Measurements from ENCODE around the gene DCANP1. TPM values are rescaled to one million over a fixed set of nuclear protein-coding genes. Genes with fewer than 3 reads are reported as not detected.

The DCANP1 gene
- total and polyA plus RNA-seq, 2 donors (not counting 3 experiments of a cell fraction or from before 2014, with no cell fraction given): not detected

DNA sequence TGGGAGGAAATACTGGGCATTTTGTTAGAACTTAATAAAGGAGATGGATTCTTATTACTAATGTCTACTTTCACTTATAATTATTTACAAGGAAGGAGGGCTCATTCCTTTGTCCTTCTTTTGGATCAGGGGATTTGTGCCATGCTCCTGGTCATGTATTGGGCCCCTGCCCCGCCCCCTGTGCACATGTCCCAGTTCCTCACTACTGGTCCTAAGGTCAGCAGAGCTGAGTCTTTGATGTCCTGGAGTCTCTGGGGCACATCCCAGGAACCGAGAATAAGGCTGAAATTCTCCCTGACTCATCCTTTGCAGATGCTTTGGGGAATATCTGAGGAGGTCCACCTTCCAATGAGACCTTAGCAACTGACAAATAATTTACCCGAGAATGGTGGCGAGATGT lies 24.6 kb upstream of the DCANP1 start:
- Histone ChIP-seq H2AFZ (ENCODE audit: low read depth, low read length) (no peak overlapping the region), H3K4me2 (ENCODE audit: insufficient read depth, low read length) (no peak overlapping the region), H3K36me3 (ENCODE audit: control insufficient read depth in 2 of 2, extremely low read depth in 1 of 2, insufficient read depth in 2 of 2, low read length in 2 of 2) (no peaks in the 10 kb centered on the region), H3K4me1 (ENCODE audit: control insufficient read depth, extremely low read depth, insufficient read depth, low read length) (no peaks in the 10 kb centered on the region), H3K9me1 (replicated peaks; ENCODE audit: control insufficient read depth, extremely low read depth, insufficient read depth, low read length) (no peaks in the 10 kb centered on the region), H3K27me3 (ENCODE audit: control insufficient read depth in 2 of 2, insufficient read depth in 2 of 2, low read length in 2 of 2) (peaks cover 33 to 48% of the 10 kb centered on the region in 2 experiments), H3K4me3 (replicated peaks in 1 of 3; ENCODE audit: insufficient read depth in 1 of 3, low read depth in 1 of 3, low read length in 3 of 3) (no peak overlapping the region), H3K9ac (replicated peaks; ENCODE audit: extremely low read depth, insufficient read depth, low read length) (no peak overlapping the region), H4K20me1 (replicated peaks; ENCODE audit: control insufficient read depth, extremely low read depth, insufficient read depth, low read length) (no peaks in the 10 kb centered on the region), H3K27ac (ENCODE audit: insufficient read depth, low read depth, low read length) (no peak overlapping the region), H3K79me2 (ENCODE audit: control insufficient read depth, insufficient read depth, low read length) (no peaks in the 10 kb centered on the region), H3K9me3 (replicated peaks; ENCODE audit: control insufficient read depth, insufficient read depth, low read length) (no peaks in the 10 kb centered on the region)
- BruUV-seq (replicated peaks): no TSS peak
- CTCF ChIA-PET: interaction anchor here (2.6 to 21.5 kb wide), 2 partner anchors 79 to 96 kb away, joined by 11 to 664 read pairs; no protein-coding TSS in a partner anchor
- POLR2A ChIA-PET: no interaction called here
- FAIRE-seq (no peak), DNase-seq (ENCODE audit: low read depth, low spot score) (no peak)
- intact Hi-C loops (cut with micrococcal nuclease) (no loop called here), dilution Hi-C loops (cut with MboI; ENCODE audit: extremely low pct_ligation_motif_present, low sequenced_read_pairs) (loop anchor here (25.0 kb wide), 1 partner anchor 91 kb away; no protein-coding TSS in a partner anchor)
- TF ChIP-seq CTCF (IDR thresholded peaks at IDR 0.05; ENCODE audit: extremely low read depth in 1 of 2, insufficient read depth in 1 of 2, low read depth in 1 of 2, low read length in 2 of 2): no peak
- TF ChIP-seq POLR2A (IDR thresholded peaks at IDR 0.05; ENCODE audit: low read depth, low read length): no peak
- TF ChIP-seq, protein P1, sequence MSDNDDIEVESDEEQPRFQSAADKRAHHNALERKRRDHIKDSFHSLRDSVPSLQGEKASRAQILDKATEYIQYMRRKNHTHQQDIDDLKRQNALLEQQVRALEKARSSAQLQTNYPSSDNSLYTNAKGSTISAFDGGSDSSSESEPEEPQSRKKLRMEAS (IDR thresholded peaks at IDR 0.05; ENCODE audit: insufficient read depth, insufficient read length): no peak
- TF ChIP-seq GATA2 (IDR thresholded peaks at IDR 0.05; ENCODE audit: insufficient read depth, insufficient read length, low read depth, low read length): no peak

- FAIRE-seq (no peak), DNase-seq (ENCODE audit: low read depth, low spot score) (no peak)
- H2AFZ ChIP-seq (ENCODE audit: low read depth, low read length): no peak overlapping the region
- H3K9ac ChIP-seq (replicated peaks; ENCODE audit: extremely low read depth, insufficient read depth, low read length): no peak overlapping the region
- H3K4me2 ChIP-seq (ENCODE audit: insufficient read depth, low read length): no peak overlapping the region
- intact Hi-C loops (cut with micrococcal nuclease) (no loop called here), dilution Hi-C loops (cut with MboI; ENCODE audit: extremely low pct_ligation_motif_present, low sequenced_read_pairs) (loop anchor here (25.0 kb wide), 1 partner anchor 92 kb away; no protein-coding TSS in a partner anchor)
- H4K20me1 ChIP-seq (replicated peaks; ENCODE audit: control insufficient read depth, extremely low read depth, insufficient read depth, low read length): no peaks in the 10 kb centered on the region
- POLR2A ChIA-PET: no interaction called here
- no peaks in the 10 kb centered on the region for H3K79me2 ChIP-seq (ENCODE audit: control insufficient read depth, insufficient read depth, low read length)
- TF ChIP-seq FOS (IDR thresholded peaks at IDR 0.05; ENCODE audit: borderline replicate concordance, insufficient read depth, low read length): no peak
- H3K4me1 ChIP-seq (ENCODE audit: control insufficient read depth, extremely low read depth, insufficient read depth, low read length): peaks cover 3% of the 10 kb centered on the region
- CTCF ChIA-PET: interaction anchor here (0.8 to 21.5 kb wide), 5 partner anchors 12 to 97 kb away, joined by 3 to 664 read pairs (median 9); no protein-coding TSS in a partner anchor
- H3K36me3 ChIP-seq (ENCODE audit: control insufficient read depth in 2 of 2, extremely low read depth in 1 of 2, insufficient read depth in 2 of 2, low read length in 2 of 2): no peaks in the 10 kb centered on the region
- H3K9me1 ChIP-seq (replicated peaks; ENCODE audit: control insufficient read depth, extremely low read depth, insufficient read depth, low read length): no peaks in the 10 kb centered on the region
- peaks cover 43 to 55% of the 10 kb centered on the region in 2 experiments for H3K27me3 ChIP-seq (ENCODE audit: control insufficient read depth in 2 of 2, insufficient read depth in 2 of 2, low read length in 2 of 2)
- no TSS peak for BruUV-seq (replicated peaks)
- H3K4me3 ChIP-seq (replicated peaks in 1 of 3; ENCODE audit: insufficient read depth in 1 of 3, low read depth in 1 of 3, low read length in 3 of 3): no peak overlapping the region
- H3K9me3 ChIP-seq (replicated peaks; ENCODE audit: control insufficient read depth, insufficient read depth, low read length): no peaks in the 10 kb centered on the region
- no peak overlapping the region for H3K27ac ChIP-seq (ENCODE audit: insufficient read depth, low read depth, low read length)
Measured at GRCh38 chr5:135469911-135470310, 22.8 kb upstream of the DCANP1 start.

Data from endothelial cell of umbilical vein (primary cell).